Transverse colon (tissue), 4 donors: ENCODE data around the gene LCA5L.

ENCODE experiments used
- CTCF ChIP-seq, 5 experiments: fragments of 200-600 bp in 3 of 5; fragments of 450-650 bp in 2 of 5; sonication (generic) in 3 of 5; IDR thresholded peaks; 1 replicate in 2 of 5; 2 replicates in 3 of 5; pipeline ENCODE4 v1.5.1; 2016 to 2017; ENCODE audit warnings: antibody characterized with exemption in 5 of 5, inconsistent platforms in 3 of 5, mild to moderate bottlenecking in 2 of 5, moderate library complexity in 1 of 5
- EP300 ChIP-seq: sonication (generic); formaldehyde crosslinking; IDR thresholded peaks from one replicate; pipeline ENCODE4 v1.6.1; 2017; ENCODE audit warnings: antibody characterized with exemption, low read depth
- POLR2A ChIP-seq: fragments of 450-650 bp; IDR thresholded peaks from one replicate; pipeline ENCODE4 v1.6.1; 2016; ENCODE audit warnings: antibody characterized with exemption, mild to moderate bottlenecking, moderate library complexity
- POLR2AphosphoS5 ChIP-seq, 3 donors: sonication (generic); formaldehyde crosslinking; IDR thresholded peaks; one replicate each; pipeline ENCODE4 v1.6.1; 2016; ENCODE audit warnings: antibody characterized with exemption in 3 of 3

DNA sequence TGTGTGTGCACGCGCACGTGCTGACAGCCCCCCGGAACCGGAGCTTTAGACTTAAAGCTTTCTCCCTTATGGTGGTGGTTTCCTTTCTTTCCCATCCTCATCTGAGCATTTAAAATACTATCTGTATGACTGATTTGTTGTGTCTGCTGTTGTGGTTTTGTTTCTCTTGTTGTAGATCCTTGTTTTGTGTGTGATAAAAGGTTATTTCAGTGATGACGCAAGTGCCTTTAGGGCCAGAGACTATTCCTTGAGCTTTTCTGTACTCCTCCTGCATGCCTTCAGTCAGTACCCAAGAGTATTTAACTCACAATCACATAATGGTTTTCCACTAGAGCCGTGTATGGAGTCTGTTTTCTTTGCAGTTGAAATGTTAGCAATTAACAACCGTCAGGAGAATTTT, 45.4 kb downstream of the LCA5L start:
- TF ChIP-seq CTCF (IDR thresholded peaks at IDR 0.05), result no peak
- TF ChIP-seq POLR2A, result no peak
- TF ChIP-seq POLR2AphosphoS5 (IDR thresholded peaks at IDR 0.05), result no peak
- no peak for TF ChIP-seq EP300
